HG03575 (cell line): ENCODE results near the gene BCL6B.

Experiments
- ATAC-seq: cut with Tn5 transposase; IDR thresholded peaks from one replicate; pipeline ENCODE4 v1.9.1; 2021; ENCODE audit not compliant: unreplicated experiment, insufficient number of reproducible peaks, low FRiP score; ENCODE audit errors: extremely low read depth

The BCL6B gene

DNA sequence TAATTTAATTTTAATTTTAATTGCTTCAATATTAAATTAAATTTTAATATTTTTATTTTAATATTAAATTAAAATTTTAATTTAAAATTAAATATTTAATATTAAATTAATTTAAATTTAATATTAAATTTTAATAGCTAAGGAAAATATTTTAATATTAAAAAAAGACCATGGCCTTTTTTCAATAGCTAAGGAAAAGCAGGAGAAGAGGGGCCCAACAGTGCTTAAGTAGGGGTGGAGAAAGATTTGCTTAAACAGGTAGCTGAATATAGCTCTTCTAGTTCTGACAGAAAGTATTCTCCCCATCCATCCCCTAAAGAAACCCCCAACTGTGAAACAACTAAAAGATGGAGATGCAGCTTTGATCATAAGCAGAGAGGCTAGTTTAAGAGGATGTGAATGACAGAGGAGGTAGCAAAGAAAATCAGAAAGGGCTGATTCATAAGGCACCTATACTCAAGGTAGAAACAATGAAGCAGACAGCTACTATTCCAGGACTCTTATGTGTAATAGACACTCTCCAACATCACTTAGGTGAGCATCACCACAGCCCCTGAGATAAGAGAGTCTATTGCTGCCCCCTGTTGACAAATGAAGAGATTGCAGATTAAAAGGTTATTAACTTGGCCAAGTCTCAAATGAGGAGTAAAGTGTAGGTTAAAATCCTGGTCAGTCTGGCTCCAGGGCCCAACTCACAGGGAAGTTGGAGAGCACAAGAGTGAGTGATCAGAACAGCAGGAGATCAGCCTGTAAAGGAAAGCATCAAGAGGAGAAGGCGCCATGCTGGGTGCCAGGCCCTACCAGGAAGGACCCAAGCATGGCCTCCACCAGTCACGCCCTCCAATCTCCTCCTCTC is 18.2 kb upstream of the BCL6B start:
- ATAC-seq = no peak

- no peak for ATAC-seq
These were observed 17.1 kb upstream of the BCL6B start for GRCh38 chr17:7005716-7006115.

- no peak for ATAC-seq
These were observed 15.7 kb upstream of the BCL6B start for GRCh38 chr17:7007143-7007542.

- ATAC-seq = no peak
These were observed 12.3 kb upstream of the BCL6B start for GRCh38 chr17:7010523-7010922.

GRCh38 chr17:7011415-7011814 is 11.4 kb upstream of the BCL6B start:
- ATAC-seq = no peak

GRCh38 chr17:7011942-7012254 is 11.0 kb upstream of the BCL6B start:
- no peak for ATAC-seq

GRCh38 chr17:7014261-7014994 is 8.4 kb upstream of the BCL6B start:
- peak; percentile 30 for ATAC-seq

- peak; percentile 9 for ATAC-seq
These were observed 7.6 kb upstream of the BCL6B start for GRCh38 chr17:7014995-7015958.

GRCh38 chr17:7016418-7016817 is 6.4 kb upstream of the BCL6B start:
- ATAC-seq = no peak

DNA sequence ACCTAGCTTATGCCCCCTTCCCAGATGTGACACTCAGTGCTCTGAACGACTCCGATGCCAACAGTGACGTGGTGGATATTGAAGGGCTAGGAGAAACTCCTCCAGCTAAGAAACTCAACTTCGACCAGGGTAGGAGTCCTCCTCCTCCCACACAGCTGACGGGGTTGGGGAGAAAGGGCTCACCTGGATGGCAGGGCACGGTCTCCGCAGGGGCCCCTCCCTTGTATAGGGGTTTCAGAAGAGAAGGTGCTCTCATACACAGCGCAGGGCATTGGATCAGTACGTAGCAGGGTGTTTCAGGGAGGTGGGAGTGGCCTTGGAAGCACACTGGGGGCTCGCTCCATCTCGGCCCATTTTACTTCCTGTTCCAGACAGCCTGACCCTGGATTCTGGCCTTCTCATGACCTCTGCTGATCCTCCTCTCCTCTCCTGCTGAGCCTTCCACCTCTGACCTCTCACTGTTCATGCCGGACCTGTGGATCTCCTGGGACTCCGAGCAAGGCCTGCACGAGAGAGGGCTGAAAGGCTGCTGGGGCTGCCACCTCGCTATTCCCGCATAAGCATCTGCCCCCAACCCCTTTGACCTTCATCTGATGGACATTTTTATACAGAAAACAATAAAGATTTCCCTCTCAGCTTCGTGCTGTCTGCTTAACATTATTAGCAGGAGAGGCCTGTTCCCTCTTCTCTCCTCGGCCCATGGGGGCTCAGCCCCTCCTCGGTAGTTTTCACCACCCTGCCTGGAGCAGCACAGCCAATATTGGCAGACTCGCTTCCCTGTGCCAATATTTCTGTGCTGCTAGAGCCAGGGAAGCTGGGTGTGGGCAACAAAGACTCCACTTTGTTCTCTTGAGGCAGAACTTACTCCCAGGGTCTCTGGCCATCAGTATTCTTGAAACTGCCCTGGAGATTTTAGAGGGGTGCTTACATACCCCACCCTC is 5.7 kb upstream of the BCL6B start:
- no peak for ATAC-seq

GRCh38 chr17:7017827-7018200 is 5.0 kb upstream of the BCL6B start:
- no peak for ATAC-seq

DNA sequence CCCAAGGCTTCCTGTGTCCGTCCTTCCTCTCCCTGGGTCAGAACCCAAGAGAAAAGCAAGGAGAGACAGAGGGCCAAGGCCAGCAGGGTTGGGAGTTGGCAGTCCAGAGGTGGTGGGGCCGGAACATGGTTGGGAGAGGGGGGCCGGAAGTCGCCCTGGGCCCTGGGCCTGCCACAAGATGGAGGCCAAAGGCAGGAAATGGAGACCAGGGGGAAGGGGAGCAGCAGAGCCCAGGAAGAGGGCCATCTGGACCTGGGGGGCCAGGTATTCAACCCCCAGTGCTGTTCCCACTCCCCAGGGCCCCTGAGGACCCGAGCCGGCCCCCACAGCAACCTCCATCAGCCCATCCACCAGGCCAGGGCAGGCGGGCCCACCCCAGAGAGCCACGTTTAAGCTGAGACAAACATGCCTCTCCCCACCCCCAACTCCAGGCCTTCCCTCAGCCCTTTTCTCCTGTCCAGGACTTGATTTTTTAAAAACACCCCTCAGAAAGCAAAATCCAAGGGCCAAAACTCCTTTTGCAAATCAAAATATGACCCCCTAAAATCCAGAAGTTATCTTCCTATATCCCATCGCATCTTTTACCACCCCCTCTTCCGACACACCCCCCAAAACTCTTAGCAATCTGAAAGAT is 4.4 kb upstream of the BCL6B start:
- no peak for ATAC-seq

- ATAC-seq = no peak
These were observed 3.5 kb upstream of the BCL6B start for GRCh38 chr17:7019367-7019766.

DNA sequence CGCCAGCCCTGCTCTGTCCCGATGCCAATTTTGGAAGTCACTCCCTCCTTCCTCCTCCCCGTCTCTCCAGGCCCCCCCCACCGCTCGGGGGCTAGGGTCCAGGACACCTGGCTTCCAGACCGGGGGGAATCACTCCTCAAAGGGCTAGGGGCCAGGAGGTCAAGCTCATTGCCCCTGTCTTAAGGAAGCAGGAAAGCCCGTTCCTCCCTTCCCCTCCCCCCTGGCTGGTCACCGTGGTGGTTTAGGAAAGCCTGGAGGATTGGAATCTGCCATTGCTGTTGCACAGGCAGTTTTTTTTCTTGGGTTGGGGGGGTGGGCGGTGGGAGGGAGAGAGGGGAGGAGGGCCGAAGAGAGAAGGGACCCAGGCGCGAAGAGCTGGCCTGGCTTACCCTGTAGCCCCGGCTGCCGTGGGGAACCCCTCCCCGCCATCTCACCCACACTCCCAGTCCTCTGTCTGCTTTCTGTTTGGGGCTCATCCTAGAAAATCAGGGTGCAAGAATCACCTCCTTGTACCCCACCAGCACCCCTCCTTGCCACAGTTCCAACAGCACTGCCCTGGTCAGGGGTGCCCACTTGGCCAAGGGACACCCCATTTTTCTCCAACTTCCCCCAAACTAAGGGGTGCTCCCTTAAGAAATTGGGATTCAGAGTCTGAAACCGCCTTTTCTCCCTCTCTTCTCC is 2.9 kb upstream of the BCL6B start:
- ATAC-seq = no peak

- no peak for ATAC-seq
These were observed 1.8 kb upstream of the BCL6B start for GRCh38 chr17:7020894-7021664.

DNA sequence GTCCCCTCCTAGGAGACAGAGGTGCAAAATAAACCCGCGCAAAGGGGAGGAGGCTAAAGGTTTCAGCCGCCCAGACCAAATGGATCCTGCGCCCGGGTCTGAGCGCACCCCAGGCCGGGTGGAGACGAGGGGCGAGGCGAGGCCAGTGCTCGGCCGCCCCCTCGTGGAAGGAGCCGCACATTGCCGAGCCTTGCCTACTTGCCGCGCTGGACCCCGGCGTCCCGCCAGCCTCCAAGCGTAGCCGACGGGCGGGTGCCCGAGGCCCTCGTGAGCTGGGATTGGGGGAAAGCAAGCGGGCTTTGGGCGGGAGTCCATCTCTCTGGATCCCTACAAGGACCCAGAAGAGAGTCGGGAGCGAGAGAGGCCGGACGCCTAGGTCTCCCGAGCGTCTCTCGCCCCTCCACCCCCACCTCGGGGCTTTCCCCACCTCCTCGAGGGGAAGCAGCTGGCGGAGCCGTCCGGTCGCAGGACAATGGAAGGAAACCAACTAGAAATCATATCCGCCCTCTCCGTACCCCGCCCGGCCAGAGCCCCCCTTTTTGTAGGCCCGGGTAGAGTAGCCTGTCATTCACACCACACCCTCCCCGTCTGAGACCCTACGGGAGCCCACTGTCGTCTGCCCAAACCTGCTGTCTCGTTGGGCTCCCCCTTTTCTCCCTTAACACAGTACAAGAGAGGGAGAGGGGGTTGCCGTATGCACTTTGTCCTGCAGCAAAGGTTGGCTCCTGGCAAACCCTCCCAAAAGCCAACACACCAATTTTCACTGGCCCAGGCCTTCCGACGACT is 664 bp upstream of the BCL6B start:
- no peak for ATAC-seq
